Endodermal cell (in vitro differentiated cells): ENCODE measurements around the gene KLHL9. TPM values are rescaled to one million over a fixed set of nuclear protein-coding genes. Genes with fewer than 3 reads are reported as not detected.

Experiments used
- DNase-seq: peaks from one replicate; pipeline ENCODE4 v3.0.0-alpha.2; 2017
- H3K27ac ChIP-seq: 2 replicates; pipeline ENCODE4 v1.5.1; 2013; ENCODE audit warnings: mild to moderate bottlenecking, low read depth, low read length, moderate library complexity
- H3K27me3 ChIP-seq: 2 replicates; pipeline ENCODE4 v1.6.1; 2013; ENCODE audit warnings: mild to moderate bottlenecking, low read length, moderate library complexity; ENCODE audit not compliant: insufficient read depth, control insufficient read depth, poor library complexity, severe bottlenecking
- H3K36me3 ChIP-seq: 2 replicates; pipeline ENCODE4 v1.7.0; 2013; ENCODE audit warnings: mild to moderate bottlenecking, low read length, moderate library complexity; ENCODE audit not compliant: control insufficient read depth, insufficient read depth
- H3K4me1 ChIP-seq: one replicate; pipeline ENCODE4 v1.7.0; 2013; ENCODE audit warnings: low read length; ENCODE audit not compliant: control insufficient read depth, insufficient read depth
- H3K4me3 ChIP-seq: 2 replicates; pipeline ENCODE4 v1.5.1; 2013; ENCODE audit warnings: mild to moderate bottlenecking, low read length, moderate library complexity
- H3K9ac ChIP-seq: 2 replicates; pipeline ENCODE4 v1.6.1; 2013; ENCODE audit warnings: mild to moderate bottlenecking, low read length, moderate library complexity; ENCODE audit not compliant: poor library complexity, severe bottlenecking; ENCODE audit errors: extremely low read depth
- H3K9me3 ChIP-seq: 2 replicates; pipeline ENCODE4 v1.6.1; 2013; ENCODE audit warnings: mild to moderate bottlenecking, low read length, moderate library complexity; ENCODE audit not compliant: control insufficient read depth
- H3K27ac Mint-ChIP-seq: 2 replicates; pipeline ENCODE4 v1.8.0; 2020; ENCODE audit warnings: mixed read lengths
- H3K27me3 Mint-ChIP-seq: 2 replicates; pipeline ENCODE4 v1.8.0; 2021; ENCODE audit warnings: mild to moderate bottlenecking, mixed read lengths; ENCODE audit not compliant: insufficient read depth
- H3K36me3 Mint-ChIP-seq: 2 replicates; pipeline ENCODE4 v1.8.0; 2020; ENCODE audit warnings: low read depth, mixed read lengths
- H3K4me1 Mint-ChIP-seq: 2 replicates; pipeline ENCODE4 v1.8.0; 2020; ENCODE audit warnings: mixed read lengths
- H3K4me3 Mint-ChIP-seq: 2 replicates; pipeline ENCODE4 v1.8.0; 2020; ENCODE audit warnings: mild to moderate bottlenecking, moderate library complexity, mixed read lengths
- H3K9me3 Mint-ChIP-seq: 2 replicates; pipeline ENCODE4 v1.8.0; 2020; ENCODE audit warnings: mild to moderate bottlenecking, mixed read lengths
- WGBS, 2 experiments: methylation state at CpG; one replicate each; pipeline versions ENCODE4 v1.1.5 to v1.1.7; 2013; ENCODE audit warnings: missing lambda C conversion rate in 2 of 2, mixed read lengths in 1 of 2; ENCODE audit not compliant: insufficient coverage in 1 of 2, insufficient read length in 1 of 2; 5-methylcytosine and 5-hydroxymethylcytosine counted together
- total RNA-seq, 2 donors: library from RNA; stranded (reverse); fragmentation: NEBNext Ultra II Directional in 1 of 2; extraction: Animal tissue kit (Norgen Biotek cat#: 25700) in 1 of 2; gene quantifications; 2 replicates in 1 of 2; 3 replicates in 1 of 2; pipeline ENCODE4 v1.2.1, GENCODE V29; 2021
- TF ChIP-seq, protein P1 (sequence below): fragments of 200-600 bp; sonication (generic); conservative IDR thresholded peaks from 2 replicates; pipeline ENCODE4 v1.5.0; 2021; ENCODE audit warnings: antibody characterized with exemption, mild to moderate bottlenecking

The KLHL9 gene
- total RNA-seq, 2 donors from 2014 or later, result 24.6 to 32.0 TPM

GRCh38 chr9:21314152-21314551, 21.1 kb downstream of the KLHL9 start:
- H3K9me3 Mint-ChIP-seq, result peaks cover 11% of the 10 kb centered on the region
- H3K4me3 Mint-ChIP-seq, result no peak overlapping the region
- no peak overlapping the region for H3K27ac Mint-ChIP-seq
- H3K27me3 ChIP-seq, result peaks cover 18% of the 10 kb centered on the region
- WGBS, 2 experiments, result 90 to 93% methylated on average over 2 of the region's 2 CpGs
- H3K36me3 Mint-ChIP-seq, result no peaks in the 10 kb centered on the region
- no peaks in the 10 kb centered on the region for H3K36me3 ChIP-seq
- no peaks in the 10 kb centered on the region for H3K4me1 Mint-ChIP-seq
- no peak for DNase-seq
- no peaks in the 10 kb centered on the region for H3K4me1 ChIP-seq
- no peak overlapping the region for H3K9ac ChIP-seq
- no peaks in the 10 kb centered on the region for H3K9me3 ChIP-seq
- TF ChIP-seq, protein P1, sequence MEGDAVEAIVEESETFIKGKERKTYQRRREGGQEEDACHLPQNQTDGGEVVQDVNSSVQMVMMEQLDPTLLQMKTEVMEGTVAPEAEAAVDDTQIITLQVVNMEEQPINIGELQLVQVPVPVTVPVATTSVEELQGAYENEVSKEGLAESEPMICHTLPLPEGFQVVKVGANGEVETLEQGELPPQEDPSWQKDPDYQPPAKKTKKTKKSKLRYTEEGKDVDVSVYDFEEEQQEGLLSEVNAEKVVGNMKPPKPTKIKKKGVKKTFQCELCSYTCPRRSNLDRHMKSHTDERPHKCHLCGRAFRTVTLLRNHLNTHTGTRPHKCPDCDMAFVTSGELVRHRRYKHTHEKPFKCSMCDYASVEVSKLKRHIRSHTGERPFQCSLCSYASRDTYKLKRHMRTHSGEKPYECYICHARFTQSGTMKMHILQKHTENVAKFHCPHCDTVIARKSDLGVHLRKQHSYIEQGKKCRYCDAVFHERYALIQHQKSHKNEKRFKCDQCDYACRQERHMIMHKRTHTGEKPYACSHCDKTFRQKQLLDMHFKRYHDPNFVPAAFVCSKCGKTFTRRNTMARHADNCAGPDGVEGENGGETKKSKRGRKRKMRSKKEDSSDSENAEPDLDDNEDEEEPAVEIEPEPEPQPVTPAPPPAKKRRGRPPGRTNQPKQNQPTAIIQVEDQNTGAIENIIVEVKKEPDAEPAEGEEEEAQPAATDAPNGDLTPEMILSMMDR, result no peak
- H3K4me3 ChIP-seq, result no peak overlapping the region
- peaks cover 47% of the 10 kb centered on the region for H3K27me3 Mint-ChIP-seq
- H3K27ac ChIP-seq, result no peak overlapping the region

DNA sequence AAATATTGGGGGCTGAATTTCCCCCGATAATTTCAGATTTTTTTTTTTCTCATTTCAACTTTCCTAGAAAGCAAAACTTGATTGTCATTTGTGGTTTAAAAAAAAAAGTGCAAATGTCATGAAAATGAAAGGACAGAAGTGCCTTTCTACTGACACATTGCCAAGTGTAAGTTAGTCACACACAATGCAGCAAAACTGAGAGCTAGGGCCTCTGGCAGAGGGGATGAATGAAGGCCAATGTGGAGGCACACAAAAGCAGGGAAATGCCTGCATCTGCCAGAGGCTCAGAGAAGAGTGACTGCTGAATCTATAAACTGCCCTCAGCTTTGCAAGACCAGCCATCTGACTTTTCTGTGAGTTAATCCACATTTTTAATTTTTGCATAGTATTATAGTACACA, 23.3 kb downstream of the KLHL9 start:
- TF ChIP-seq, protein P1, result no peak
- H3K4me3 Mint-ChIP-seq, result no peak overlapping the region
- DNase-seq, result no peak
- H3K4me3 ChIP-seq, result no peak overlapping the region
- peaks cover 29% of the 10 kb centered on the region for H3K27me3 ChIP-seq
- whole genome bisulfite sequencing, 2 experiments, result 88 to 100% methylated on average over 1 of the region's 1 CpG
- peaks cover 11% of the 10 kb centered on the region for H3K9me3 Mint-ChIP-seq
- H3K4me1 Mint-ChIP-seq, result no peaks in the 10 kb centered on the region
- no peak overlapping the region for H3K27ac Mint-ChIP-seq
- no peak overlapping the region for H3K9ac ChIP-seq
- no peaks in the 10 kb centered on the region for H3K4me1 ChIP-seq
- H3K27me3 Mint-ChIP-seq, result peaks cover 52% of the 10 kb centered on the region
- no peaks in the 10 kb centered on the region for H3K9me3 ChIP-seq
- H3K36me3 ChIP-seq, result no peaks in the 10 kb centered on the region
- H3K36me3 Mint-ChIP-seq, result no peaks in the 10 kb centered on the region
- no peak overlapping the region for H3K27ac ChIP-seq

GRCh38 chr9:21305213-21305612, 30.0 kb downstream of the KLHL9 start, which contains the start of gene IFNA5:
TSS of gene IFNA5 (minus strand) at chr9:21305313. CDS start at chr9:21305256, 57 bp downstream.
- H3K27ac Mint-ChIP-seq, result no peak within 1 kb of the TSS
- no peak within 1 kb of the TSS for H3K4me3 ChIP-seq
- no peaks in the 10 kb centered on the region for H3K4me1 ChIP-seq
- peaks cover 65% of the 10 kb centered on the region for H3K27me3 Mint-ChIP-seq
- TF ChIP-seq, protein P1, result no peak
- no peak within 1 kb of the TSS for H3K4me3 Mint-ChIP-seq
- H3K9me3 ChIP-seq, result no peaks in the 10 kb centered on the region
- H3K9ac ChIP-seq, result no peak within 1 kb of the TSS
- no peaks in the 10 kb centered on the region for H3K4me1 Mint-ChIP-seq
- peaks cover 67% of the 10 kb centered on the region for H3K27me3 ChIP-seq
- H3K27ac ChIP-seq, result no peak within 1 kb of the TSS
- DNase-seq, result no peak
- WGBS, 2 experiments, result 84 to 100% methylated on average over 1 to 2 of the region's 2 CpGs
- no peaks in the 10 kb centered on the region for H3K36me3 ChIP-seq
- H3K9me3 Mint-ChIP-seq, result no peaks in the 10 kb centered on the region
- H3K36me3 Mint-ChIP-seq, result no peaks in the 10 kb centered on the region
